DOHH2 (cell line): ENCODE measurements around the gene ANAPC7.

Source experiments
- EZH2phosphoT487 ChIP-seq: fragments of 200-600 bp; sonication (generic); IDR thresholded peaks from 2 replicates; pipeline ENCODE4 v1.6.1; 2017; ENCODE audit warnings: borderline replicate concordance, mild to moderate bottlenecking, antibody characterized with exemption, low read length, moderate library complexity, mixed read lengths
- TF ChIP-seq, protein P1 (sequence below): fragments of 200-600 bp; sonication (generic); IDR thresholded peaks from one replicate; pipeline ENCODE4 v1.5.1; 2014; ENCODE audit warnings: antibody characterized with exemption, mild to moderate bottlenecking, low read depth, low read length; ENCODE audit not compliant: poor library complexity, severe bottlenecking

DNA sequence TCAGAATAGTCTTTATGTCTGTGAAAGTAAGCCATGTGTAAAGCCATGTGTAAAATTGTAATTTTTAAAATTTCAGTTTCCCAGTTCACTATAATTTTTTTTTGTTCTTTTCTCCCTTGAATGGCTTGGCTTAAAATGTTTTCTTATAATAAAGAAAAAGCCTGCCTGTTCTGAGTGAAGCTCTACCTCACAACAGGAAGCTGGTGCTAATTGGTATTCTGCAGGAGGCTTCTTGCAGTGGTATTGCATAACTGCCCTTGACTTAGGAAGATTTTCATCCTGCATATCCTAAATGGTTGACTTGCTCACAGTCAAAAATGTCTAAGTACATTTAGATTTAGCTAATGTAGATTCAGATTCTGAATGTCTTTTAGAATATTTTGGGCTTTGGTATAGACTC is 73.0 kb downstream of the ANAPC7 start:
- TF ChIP-seq, protein P1, sequence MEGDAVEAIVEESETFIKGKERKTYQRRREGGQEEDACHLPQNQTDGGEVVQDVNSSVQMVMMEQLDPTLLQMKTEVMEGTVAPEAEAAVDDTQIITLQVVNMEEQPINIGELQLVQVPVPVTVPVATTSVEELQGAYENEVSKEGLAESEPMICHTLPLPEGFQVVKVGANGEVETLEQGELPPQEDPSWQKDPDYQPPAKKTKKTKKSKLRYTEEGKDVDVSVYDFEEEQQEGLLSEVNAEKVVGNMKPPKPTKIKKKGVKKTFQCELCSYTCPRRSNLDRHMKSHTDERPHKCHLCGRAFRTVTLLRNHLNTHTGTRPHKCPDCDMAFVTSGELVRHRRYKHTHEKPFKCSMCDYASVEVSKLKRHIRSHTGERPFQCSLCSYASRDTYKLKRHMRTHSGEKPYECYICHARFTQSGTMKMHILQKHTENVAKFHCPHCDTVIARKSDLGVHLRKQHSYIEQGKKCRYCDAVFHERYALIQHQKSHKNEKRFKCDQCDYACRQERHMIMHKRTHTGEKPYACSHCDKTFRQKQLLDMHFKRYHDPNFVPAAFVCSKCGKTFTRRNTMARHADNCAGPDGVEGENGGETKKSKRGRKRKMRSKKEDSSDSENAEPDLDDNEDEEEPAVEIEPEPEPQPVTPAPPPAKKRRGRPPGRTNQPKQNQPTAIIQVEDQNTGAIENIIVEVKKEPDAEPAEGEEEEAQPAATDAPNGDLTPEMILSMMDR: no peak
- no peak for TF ChIP-seq EZH2phosphoT487
